Cerebellar cortex (tissue), 1 donor: ENCODE measurements around the gene ADAMTS18.
A peak's percentile ranks its signal among the peaks of the same experiment; 100 is the strongest.

Experiments used
- DNase-seq: peaks from one replicate; pipeline ENCODE4 v3.0.0-alpha.2; 2015; ENCODE audit warnings: low spot score

Gene ADAMTS18

DNA sequence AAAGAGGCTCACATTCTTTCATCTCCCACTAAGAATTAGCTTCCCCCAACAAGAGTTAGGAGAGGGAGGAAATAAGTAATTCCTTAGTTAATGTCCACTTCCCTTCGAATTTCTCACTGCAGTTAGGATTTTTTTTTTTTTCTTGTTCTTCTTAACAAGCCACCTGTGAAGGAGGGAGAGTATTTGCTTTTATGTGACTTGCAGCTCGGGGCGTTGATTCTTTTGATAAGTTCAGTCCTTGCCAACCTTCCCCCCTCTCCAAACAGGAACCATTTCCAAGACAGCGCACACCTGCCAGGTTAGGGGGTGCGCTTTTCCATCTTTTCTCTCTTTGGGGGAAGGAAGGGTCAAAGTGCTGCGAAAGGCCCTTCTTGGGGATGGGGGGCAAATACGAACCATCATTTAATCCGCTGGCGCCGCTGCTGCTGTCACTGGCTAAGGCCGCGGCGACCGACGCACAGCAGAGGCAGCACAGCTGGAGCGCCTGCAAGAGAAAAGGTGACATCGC, 758 bp downstream of the ADAMTS18 start:
- no peak for DNase-seq

DNA sequence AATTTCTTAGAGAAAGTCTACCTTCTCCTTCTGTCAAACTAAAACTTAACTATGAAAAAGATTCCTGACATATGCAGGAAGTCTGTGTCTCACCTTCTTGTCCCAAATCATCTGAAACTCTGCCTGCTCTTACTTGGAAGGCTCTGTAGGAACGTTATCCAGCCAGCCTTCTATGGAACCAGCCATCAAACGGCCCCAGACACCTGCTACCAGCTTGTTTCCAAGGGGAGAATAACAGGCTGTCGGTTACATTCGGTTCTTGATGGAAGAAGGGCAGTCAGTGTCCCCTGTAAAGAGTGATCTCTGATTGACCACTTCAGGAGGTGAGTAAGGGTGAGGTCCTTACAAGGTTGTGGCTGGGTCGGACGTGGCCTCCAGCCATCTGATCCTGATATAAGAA, 1.7 kb downstream of the ADAMTS18 start:
- peak; percentile 85 for DNase-seq

DNA sequence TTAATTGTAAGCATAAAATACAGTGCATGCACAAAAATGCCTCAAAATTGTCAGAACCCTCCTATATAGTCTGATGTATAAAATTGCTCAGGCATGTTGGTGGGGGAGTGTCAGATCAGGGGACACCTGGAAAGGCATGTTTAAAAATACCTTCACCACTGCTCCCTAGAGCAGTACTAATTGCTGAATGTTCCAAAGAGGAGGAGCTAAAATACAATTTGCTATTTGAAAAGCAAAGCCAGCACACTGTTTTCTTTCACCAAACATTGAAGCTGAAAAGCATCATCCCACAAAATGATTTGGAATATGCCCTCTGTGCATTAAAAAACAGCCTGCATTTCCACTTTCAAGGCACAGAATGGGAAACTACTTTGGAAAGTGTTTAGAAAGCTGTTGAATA, 2.6 kb downstream of the ADAMTS18 start:
- DNase-seq = peak; percentile 72

DNA sequence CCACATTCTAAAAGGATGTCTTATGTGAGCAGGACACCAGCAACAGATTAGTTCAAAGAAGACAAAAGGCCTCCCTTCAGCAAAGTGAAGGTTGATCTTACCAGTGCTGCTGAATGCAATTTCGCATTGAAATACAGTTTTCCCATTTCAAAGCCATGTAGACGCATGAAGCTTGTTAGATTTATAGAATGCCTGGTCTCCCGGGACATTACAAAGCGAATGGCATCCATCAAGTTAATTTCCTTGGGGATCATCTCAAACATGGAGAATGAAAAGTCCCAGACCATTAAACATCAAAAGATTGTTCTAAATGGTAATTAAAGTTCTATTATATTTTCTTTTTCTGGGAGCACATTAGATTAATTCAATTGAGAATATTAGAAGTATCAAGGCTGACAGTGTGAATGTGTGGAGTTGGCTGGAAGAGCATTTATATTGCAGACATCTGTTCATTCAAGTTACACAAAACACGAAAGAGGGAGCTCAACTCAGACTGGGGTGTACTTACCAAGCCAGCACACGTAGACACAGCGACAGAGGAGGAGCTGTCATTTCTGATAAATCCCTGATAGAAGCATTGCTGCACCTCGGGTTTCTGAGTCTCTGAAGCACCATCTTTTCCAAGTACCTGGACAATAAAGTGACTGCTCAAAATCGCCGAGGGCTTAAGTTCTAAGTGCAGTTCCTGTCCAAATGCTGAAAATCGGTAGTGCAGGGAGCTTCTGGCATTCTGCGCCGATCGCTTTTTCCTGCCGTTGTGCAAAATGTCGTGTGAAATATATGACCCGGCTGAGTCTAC, 3.8 kb downstream of the ADAMTS18 start:
- peak; percentile 82 for DNase-seq

DNA sequence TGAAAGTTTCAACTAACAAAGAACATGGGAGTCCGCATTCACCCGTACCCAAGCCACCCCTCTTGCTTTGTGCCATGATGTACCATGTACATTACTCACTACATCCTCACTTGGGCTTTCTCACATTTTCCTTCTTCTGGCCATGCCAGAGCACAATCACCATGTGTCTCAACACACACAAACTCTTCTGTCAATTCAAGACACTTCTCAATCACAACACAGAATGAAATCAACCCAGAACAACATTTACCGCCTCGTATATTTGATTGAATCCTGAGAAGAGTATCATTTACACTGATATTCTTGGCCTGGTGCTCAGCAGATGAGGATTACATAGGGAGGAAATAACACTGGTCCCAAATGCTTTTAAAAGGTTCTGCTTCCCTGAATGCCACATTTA, 4.5 kb downstream of the ADAMTS18 start:
- no peak for DNase-seq

DNA sequence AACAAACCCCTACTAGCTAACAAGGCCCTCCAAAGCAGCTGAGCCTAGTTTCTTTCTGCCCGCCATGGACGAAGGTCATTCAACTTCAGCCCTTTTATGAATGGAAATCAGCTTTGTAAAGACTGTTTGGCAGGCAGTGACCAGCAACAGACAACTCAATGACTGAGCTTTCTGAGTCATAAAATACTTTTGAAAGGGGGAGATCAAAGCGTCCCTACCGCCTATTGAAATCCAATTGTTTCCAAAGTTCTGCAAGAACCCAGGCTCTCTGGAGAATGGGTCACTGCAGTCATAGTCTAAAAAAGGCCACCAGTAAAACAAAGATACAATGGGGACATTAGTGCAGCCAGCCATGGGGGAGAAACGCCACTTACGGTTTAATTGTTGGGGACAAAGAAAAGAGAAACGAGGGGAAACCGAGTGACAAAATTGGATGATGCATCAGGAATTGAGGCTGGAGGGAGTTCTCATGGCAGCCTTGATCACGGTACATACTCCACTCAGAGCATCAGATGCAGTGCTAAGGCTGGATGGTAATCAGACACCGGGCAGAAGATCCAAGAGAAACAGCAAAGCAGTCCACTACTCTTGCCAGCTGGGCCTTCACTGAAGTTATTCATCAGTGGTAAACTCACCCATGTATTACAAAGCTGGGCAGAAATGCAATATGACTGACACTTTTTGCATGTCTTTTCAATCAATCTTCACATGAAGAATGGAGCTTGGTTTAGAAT, 9.8 kb downstream of the ADAMTS18 start:
- no peak for DNase-seq

DNA sequence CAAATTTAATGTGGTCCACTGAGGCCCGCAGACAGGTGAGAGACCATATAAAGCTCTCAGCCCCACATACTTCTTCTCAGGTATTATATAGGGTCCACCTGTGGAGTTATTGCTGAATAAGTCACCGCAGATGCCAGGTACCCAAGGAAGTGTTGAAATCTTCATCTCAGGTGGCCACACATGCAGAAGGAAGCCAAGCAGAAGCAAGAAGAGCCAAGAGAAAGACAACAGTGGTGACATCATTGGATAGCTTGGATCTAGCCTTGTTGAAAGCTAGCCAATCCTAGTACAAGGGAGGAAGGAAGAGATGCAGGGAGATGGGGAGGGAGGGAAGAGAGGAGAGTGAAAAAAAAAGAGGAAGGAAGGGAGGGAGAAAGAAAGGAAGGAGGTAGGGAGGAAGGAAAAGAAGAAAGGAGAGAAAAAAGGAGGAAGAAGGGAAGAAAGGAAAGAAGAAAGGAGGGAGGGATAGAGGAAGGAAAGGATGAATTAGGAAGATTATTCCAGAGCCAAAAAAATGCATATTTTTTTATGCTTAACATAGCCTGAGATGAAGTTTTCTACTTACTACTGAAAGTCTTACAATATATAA, 12.5 kb downstream of the ADAMTS18 start:
- DNase-seq = peak; percentile 68

DNA sequence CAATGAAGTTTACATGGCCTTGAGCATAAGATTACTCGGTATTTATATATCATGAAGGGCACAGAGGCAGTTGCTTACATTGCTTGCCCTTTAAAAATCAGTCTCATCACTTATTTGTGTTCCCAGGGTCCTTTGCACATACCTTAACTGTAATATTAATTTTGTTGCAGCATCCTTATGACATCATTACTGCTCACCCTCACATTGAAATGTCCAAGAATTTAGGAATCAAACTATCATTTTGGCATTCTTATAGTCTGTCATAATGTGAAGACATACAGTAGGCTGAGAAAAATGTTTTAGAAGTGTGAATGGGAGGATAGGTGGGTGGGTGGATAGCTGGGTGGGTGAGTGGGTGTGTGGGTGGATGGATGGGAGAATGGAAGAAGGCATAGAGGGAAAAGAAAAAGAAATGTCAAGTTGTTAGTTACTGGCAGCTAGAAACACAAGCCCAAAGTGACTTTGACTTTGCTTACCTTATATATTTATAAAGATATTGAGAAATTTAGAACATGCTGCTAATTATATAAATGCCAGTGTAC, 17.8 kb downstream of the ADAMTS18 start:
- DNase-seq = no peak

DNA sequence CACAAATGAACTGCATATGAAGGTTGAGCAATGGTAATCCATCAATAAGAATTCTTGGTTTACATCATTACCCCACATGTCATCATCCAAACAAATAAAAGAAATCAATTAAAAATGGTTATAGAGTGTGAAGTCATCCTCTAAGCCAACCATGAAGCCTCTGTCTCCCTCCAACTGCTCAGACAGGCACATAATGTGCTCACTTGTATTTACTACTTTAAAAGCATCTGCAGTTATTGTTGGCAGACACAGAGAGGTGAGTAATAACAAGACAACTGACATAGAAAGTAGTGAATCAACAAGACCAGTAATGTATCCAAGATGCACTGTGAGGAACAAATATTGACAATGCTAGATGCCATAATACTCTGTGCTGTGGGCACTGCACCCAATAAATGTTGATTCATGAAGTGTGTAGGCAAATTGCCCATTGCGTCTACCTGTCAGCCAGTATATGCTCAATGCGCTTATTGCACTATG, 20.0 kb downstream of the ADAMTS18 start:
- no peak for DNase-seq

DNA sequence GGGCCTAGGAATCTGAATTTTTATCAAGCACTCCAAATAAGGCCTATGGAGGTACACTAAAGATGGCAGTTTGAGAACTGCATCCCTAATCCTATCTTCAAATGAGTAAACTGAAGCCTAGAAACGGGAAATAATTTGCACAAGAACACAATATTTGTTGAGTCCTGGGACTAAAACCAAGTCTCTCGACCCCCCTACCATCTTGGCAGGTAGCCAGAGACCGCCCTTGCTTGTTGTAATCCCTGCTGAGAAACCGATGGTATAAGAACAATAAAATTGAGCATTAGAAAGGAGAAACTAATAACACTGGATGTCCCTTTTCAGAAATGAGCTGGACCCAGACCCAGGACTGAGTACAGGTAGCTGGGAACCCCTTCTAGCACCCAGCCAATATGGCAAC, 24.4 kb downstream of the ADAMTS18 start:
- DNase-seq = no peak

DNA sequence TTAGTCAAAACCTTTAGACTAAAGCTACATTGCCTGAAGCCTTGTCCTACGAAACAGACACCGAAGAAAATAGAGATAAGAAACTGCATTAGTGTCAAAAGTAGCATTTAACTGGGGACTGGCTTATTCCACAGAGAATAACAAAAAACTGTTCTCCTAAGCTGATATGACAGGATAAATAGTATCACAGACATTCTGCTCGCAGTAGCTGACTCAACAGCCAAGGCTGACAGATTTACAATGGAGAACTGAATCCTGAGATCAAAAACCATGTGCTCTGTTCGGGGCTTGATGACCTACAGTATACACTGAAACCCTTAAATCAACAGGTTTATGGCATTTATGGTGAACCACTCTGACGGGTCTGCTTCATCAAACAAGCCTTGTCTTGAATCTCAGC, 25.5 kb downstream of the ADAMTS18 start:
- no peak for DNase-seq

DNA sequence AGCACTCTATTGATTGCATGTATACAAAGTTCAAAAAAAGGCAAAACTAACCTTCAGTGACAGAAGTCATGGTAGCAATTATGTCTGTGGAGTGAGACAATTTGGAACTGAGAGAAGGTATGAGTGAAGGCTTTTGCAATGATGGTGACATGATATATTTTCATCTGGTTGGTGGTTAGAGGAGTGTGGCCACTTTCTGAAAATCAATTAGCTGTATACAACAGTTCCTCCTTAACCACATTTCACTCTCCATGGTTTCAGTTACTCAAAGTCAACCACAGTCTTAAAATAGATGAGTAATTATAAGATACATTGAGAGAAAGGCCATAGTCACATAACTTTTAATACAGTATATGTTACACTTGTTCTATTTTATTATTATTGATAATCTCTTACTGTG, 26.2 kb downstream of the ADAMTS18 start:
- DNase-seq = no peak

DNA sequence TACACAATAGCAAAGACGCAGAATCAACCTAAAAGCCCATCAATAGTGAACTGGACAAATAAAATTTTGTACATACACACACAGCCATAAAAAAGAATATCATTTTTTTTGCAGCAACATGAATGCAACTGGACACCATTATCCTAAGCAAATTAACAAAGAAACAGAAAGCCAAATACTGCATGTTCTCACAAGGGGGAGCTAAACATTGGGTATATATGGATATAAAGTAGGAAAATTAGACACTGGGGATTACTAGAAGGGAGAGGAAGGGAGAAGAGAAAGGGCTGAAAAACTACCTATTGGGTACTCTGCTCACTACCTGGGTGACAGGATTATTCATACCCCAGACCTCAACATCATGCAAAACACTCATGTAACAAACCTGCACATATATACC, 28.2 kb downstream of the ADAMTS18 start:
- DNase-seq = no peak

DNA sequence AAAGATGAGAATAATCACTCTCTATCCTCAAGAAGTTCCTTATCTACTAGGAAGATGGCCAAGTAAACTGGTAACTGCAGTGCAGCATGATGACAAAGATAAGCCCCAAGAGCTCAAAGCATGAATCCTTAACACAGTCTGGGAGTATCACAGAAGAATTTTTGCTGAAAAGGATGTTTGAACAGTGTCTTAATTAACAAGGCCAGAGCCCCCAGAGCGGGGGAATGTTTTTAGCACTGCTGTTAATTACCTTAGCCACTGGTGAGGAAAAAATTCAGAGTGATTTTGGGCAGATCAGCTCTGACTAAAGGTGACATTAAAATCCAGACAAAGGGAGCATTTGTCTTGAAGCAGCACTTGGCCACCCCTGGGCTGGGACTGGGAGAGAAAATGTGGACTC, 30.1 kb downstream of the ADAMTS18 start:
- DNase-seq = no peak

DNA sequence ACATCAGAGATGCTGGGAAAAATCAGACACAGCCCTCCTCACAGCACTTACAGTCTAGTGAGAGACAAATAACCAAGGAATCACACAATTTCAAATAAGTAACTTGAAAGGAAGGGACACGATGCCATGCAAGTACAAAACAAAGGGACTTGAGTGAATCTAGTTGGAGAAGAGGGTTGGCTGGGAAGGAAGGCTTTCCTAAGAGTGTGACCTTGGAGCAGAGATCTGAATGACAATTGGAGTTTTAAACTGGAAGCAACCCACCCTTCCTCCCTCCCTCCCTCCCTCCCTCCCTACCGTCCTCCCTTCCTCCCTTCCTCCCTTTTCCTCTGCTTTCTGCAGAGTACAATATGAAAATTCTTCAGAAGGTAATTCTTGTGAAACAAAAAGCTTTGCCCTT, 31.1 kb downstream of the ADAMTS18 start:
- no peak for DNase-seq

DNA sequence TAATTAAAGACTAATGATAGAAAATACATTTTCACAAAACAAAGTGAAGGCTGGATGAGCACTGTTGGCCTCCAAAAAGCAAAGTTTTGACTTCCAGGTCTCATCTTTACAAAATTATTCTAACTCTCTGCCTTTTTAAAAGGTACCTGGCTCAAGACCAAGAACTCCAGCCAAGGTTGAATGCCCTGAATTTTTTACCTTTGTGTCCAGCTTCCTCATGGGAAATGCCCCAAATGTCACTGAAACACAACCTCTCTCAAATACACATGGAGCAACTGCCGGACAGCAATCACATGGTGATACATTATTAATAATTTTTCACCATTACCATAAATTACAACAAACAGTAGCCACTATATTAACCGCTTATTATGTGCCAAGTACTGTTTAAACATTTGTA, 32.2 kb downstream of the ADAMTS18 start:
- DNase-seq = no peak

DNA sequence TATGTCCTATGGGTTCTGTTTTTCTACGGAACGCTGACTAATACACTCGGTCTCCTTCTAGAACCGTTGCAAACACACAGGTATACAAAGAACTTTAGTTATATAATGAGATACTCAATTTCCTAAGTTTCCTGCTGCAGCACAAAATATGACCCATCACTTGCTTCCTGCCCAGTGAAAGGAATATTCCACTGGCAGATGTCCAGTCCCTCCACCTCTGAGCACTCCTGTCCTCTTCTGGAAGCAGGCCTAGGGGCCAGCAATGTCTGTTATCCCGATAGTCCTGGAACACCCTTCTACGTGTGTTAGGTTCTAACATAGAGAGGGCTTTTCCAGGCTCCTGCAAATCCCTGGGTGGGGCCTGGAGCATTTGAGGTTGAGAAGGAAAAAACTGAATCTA, 32.7 kb downstream of the ADAMTS18 start:
- DNase-seq = peak; percentile 91

DNA sequence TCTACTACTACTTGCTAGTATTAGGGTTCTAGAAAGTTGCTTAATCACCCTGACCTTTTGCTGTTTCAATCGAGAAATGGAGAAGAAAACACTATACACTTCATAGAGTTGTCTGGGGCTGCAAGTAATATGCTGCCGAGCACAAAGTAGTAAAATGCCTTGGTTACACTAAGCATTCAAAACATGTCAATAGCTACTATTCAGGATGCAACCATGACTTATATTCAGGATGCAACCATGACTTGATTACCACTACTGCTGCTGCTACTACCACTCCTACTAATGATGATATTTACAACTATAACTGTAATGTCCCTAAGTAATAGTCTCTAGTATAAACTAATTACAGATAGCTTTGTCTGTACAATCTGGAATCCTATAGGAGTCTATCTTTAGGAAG, 35.3 kb downstream of the ADAMTS18 start:
- no peak for DNase-seq

DNA sequence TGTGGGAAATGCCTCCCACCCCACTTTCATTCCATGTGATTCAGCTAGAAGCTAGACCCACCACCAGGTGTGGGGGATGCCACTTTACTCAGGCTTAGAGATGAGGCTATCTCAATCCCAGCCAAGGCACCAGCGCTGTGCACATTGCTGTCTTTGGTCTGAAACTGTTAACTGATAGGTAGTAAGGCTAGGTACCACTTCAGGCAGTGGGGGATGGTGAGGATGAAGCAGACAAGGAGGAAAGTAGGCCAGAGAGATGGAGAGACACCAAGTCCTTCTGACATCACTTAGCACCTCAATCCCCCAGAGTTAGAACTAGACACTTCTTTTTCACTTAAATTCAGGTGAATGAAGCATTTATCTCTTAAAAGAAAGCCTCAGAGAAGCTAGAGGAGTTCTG, 35.8 kb downstream of the ADAMTS18 start:
- peak; percentile 54 for DNase-seq

DNA sequence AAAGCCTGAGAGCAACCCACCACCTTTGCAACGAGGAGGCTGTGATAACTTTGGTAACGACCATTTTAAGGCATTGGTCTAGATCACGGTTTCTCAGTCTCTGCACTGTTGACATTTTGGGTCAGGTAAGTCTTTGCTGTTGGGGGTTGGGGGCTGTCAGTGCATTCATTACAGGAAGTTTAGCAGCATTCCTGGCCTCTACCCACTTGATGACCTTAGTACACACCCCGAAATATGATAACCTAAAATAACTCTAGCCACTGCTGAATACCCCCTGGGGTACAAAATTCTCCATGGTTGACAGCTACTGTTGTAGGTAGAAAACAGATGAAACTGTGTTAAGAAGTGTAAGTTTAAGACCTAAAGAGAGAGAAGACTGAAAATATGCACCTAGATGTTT, 36.3 kb downstream of the ADAMTS18 start:
- DNase-seq = no peak

DNA sequence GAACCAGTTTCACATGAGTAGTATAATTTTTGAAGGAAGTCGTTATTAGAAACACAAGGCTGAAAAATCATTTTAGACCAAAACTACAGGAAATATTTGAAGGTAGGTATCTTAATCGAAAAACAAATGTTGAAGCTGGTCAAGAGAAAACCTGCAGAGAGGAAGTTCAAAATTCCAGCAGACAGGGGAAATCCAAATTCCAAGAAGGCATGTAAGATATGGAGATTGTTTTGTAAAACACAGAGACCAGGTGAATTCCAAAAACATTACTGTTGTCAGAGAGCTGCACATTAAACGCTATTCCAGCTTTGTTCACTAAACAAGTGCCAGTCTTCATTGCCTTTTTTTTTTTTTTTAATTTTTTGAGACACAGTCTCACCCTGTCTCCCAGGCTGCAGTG, 38.4 kb downstream of the ADAMTS18 start:
- DNase-seq = no peak

DNA sequence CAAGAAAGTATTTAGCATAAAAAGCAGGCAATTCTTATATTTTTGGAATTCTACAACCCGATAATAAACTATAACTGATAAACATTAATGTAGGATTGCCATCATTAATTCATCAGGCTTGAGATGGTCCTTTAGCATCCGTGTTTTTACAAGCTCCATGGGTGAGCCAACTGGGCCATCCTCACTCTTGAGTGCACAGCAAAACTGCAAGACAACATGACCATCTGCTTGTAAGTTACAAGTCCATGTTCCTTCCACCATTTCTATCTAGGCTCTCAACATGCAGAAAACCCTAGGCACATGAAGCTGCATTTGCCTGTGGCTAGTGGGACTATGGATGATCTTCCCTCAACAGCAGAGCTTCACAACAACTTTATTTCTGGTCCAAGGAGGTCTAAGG, 40.1 kb downstream of the ADAMTS18 start:
- peak; percentile 59 for DNase-seq

DNA sequence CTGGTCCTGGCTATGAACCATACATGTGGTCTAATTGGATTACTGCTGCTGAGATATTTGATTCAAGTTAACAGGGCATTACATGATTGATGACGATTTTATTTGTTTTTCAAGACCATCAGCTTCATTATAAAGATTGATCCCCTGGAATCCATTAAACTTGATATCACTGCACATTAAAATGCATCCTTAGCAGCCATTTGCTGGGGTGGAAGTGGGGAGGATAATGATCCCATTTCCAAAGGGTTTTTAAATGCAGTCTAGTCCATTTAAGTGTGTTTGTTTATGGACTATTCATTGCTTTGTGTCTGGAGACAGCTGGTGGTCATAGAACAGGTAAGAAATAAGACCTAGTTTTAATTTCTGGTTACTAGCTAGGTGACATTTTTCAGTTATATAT, 40.9 kb downstream of the ADAMTS18 start:
- no peak for DNase-seq
